ENCODE data around the gene NHS.

GRCh38 chrX:17608888-17609287, 233.9 kb downstream of the NHS start:
- TF ChIP-seq POLR2A (IDR thresholded peaks at IDR 0.05), result no peak
- no peak for TF ChIP-seq CTCF (IDR thresholded peaks at IDR 0.05)
